GM12892 (cell line): Measurements from ENCODE around the gene MROH9.

ENCODE experiments used
- DNase-seq: peaks from one replicate; pipeline ENCODE4 v3.0.0; 2011; ENCODE audit not compliant: insufficient read length
- FAIRE-seq: peaks from 2 replicates; lab custom pipeline; 2011; peaks lifted over from hg19 to GRCh38; lab: Jason Lieb, UNC
- POLR2A ChIP-seq: IDR thresholded peaks from 2 replicates; pipeline ENCODE4 v1.6.1; 2011; ENCODE audit warnings: low read depth, low read length, control low read depth
- POLR2AphosphoS5 ChIP-seq: IDR thresholded peaks from 2 replicates; pipeline ENCODE4 v1.6.1; 2011; ENCODE audit warnings: low read depth, low read length, control low read depth
- TAF1 ChIP-seq: IDR thresholded peaks from 2 replicates; pipeline ENCODE4 v1.6.1; 2011; ENCODE audit warnings: low read depth, mild to moderate bottlenecking, control low read depth, low read length, borderline replicate concordance

MROH9 gene

GRCh38 chr1:171087896-171088295, 152.6 kb downstream of the MROH9 start:
- TF ChIP-seq POLR2A, result no peak
- no peak for TF ChIP-seq TAF1
- TF ChIP-seq POLR2AphosphoS5, result no peak
- no peak for FAIRE-seq
- no peak for DNase-seq

DNA sequence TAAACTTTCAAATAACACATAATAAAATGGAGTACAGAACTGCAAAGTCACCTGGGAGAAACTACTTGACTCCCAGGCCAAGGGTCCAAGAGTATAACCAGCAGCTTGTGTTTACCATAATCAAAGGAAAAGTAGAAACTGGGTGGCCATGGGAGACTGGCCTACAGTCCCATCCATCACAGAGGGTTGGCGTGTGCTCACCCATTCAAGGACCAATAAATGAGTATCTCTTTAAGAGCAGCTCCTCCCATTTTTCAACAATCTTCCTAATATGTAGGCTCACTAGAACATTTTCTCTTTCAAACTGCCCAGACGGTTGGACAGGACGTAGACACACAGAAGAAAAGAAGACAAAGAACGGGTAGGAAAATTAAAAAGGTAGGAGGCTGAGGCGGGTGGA, 155.3 kb downstream of the MROH9 start, which contains the start of gene FMO3:
Gene FMO3 (plus strand): TSS at position 302 of the 400 bp plus-strand sequence. CDS start 1,754 bp downstream, outside the sequence.
- no peak for DNase-seq
- TF ChIP-seq POLR2A, result no peak
- TF ChIP-seq TAF1, result no peak
- TF ChIP-seq POLR2AphosphoS5, result no peak
- no peak for FAIRE-seq

- TF ChIP-seq POLR2A (no peak), TAF1 (no peak), POLR2AphosphoS5 (no peak)
- FAIRE-seq, result no peak
- no peak for DNase-seq
These were observed 168.5 kb downstream of the MROH9 start for GRCh38 chr1:171103862-171104261.

- DNase-seq (no peak), FAIRE-seq (no peak)
- TF ChIP-seq TAF1, result no peak
- no peak for TF ChIP-seq POLR2AphosphoS5
- no peak for TF ChIP-seq POLR2A
These were observed 172.1 kb downstream of the MROH9 start for GRCh38 chr1:171107262-171107940.

DNA sequence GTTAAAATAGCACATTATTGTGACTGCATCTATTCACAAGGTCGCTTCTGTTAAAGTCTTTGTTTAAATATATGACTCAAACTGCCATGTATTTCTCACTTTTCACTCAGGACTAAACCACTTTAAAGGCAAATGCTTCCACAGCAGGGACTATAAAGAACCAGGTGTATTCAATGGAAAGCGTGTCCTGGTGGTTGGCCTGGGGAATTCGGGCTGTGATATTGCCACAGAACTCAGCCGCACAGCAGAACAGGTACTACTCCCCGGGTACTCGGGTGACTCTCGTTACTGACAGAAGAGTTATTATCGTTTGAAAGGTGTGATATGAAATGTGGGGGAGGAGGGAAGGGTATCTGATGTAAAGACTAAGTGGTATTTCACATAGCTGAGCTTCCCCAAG, 172.6 kb downstream of the MROH9 start:
- TF ChIP-seq TAF1 (no peak), POLR2AphosphoS5 (no peak), POLR2A (no peak)
- no peak for DNase-seq

GRCh38 chr1:171109966-171110365, 174.6 kb downstream of the MROH9 start:
- no peak for TF ChIP-seq TAF1
- TF ChIP-seq POLR2AphosphoS5, result no peak
- TF ChIP-seq POLR2A, result no peak
- DNase-seq (no peak), FAIRE-seq (no peak)

More for the DNA sequence above, 172.6 kb downstream of the MROH9 start:
- no peak for FAIRE-seq

DNA sequence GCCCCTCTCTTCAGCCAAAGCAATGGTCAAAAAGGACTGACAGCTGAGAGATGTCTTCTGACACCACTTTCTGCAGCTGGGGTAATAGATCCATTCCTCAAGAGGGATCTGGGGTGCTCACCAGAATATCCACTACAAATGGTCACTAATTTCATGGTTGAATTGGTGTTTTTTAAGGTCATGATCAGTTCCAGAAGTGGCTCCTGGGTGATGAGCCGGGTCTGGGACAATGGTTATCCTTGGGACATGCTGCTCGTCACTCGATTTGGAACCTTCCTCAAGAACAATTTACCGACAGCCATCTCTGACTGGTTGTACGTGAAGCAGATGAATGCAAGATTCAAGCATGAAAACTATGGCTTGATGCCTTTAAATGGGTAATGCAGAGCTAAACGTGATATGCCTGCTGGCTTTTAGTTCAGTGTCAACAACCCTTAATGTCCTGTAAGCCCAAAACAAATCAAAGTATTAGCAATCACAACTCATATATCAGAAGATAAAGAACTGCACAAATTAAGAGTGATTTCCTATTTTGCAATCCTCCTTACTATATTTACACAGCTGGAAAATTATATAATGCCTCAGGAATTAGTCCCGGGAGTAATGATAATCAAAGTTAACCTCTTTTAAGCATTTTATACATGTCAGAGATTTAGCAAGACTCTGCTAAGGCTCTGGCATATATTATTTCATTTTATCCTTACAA, 175.4 kb downstream of the MROH9 start:
- DNase-seq (no peak), FAIRE-seq (no peak)
- TF ChIP-seq TAF1, result no peak
- TF ChIP-seq POLR2A, result no peak
- no peak for TF ChIP-seq POLR2AphosphoS5

DNA sequence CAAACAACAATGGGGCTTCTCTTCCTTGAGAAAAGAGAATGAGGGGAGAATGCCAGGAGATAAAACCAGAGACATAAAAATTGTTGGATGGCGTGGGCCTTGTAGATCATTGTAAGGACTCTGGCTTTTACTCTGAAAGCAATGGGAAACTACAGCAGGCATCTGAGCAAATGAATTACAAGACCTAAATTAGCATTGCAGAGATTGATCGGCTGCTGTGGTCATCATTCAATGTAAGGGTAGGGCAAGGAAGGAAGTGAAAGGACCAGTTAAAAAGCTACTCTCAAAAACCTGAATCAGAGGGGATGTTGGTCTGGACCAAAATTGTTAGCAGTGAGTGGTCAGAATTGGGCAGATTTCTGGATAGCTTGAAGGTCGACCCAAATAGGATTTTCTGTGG, 176.8 kb downstream of the MROH9 start:
- no peak for TF ChIP-seq TAF1
- no peak for TF ChIP-seq POLR2A
- TF ChIP-seq POLR2AphosphoS5, result no peak
- FAIRE-seq, result no peak
- DNase-seq, result no peak

- TF ChIP-seq POLR2A (no peak), POLR2AphosphoS5 (no peak), TAF1 (no peak)
- FAIRE-seq, result no peak
- DNase-seq, result no peak
These were observed 178.0 kb downstream of the MROH9 start for GRCh38 chr1:171113382-171113781.
